ENCODE results near the gene ZNF674.

Gene ZNF674

GRCh38 chrX:46545111-46546005 is at the start of gene ZNF674:
Gene ZNF674 (minus strand): TSS chrX:46545421. CDS start chrX:46542087, 3,334 bp downstream.
- DNase-seq, result peak; percentile 95

- no peak for DNase-seq
Observed at GRCh38 chrX:46589977-46590723, 44.9 kb upstream of the ZNF674 start.

- peak; percentile 18 for DNase-seq
Observed at GRCh38 chrX:46588263-46588662, 43.0 kb upstream of the ZNF674 start.

GRCh38 chrX:46587753-46588171 is 42.5 kb upstream of the ZNF674 start:
- no peak for DNase-seq

- DNase-seq, result no peak
Observed at GRCh38 chrX:46587158-46587557, 41.9 kb upstream of the ZNF674 start.

- no peak for DNase-seq
Observed at GRCh38 chrX:46584736-46585135, 39.5 kb upstream of the ZNF674 start.

GRCh38 chrX:46582966-46583365 is 37.7 kb upstream of the ZNF674 start:
- no peak for DNase-seq

DNA sequence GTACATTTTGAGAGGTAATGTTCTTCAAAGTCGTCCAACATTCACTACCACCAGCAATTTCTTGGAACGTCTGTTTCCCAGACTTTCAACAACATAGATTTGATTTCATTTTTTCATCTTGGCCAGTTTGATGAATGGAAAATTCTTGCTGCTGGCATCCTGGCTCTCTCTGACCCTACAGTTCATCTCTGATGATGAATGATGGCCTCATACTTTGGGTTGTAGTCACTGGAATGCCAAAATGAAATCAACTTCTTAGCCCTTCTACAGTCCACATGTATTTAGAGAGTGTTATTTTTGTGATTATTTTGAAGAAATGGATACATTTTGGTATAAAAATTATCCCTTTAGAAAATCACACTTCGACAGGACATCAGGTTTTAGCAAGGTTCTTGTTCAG is 37.1 kb upstream of the ZNF674 start:
- no peak for DNase-seq

GRCh38 chrX:46580613-46581012 is 35.4 kb upstream of the ZNF674 start:
- DNase-seq, result no peak

- DNase-seq, result no peak
Observed at GRCh38 chrX:46579250-46579649, 34.0 kb upstream of the ZNF674 start.

DNA sequence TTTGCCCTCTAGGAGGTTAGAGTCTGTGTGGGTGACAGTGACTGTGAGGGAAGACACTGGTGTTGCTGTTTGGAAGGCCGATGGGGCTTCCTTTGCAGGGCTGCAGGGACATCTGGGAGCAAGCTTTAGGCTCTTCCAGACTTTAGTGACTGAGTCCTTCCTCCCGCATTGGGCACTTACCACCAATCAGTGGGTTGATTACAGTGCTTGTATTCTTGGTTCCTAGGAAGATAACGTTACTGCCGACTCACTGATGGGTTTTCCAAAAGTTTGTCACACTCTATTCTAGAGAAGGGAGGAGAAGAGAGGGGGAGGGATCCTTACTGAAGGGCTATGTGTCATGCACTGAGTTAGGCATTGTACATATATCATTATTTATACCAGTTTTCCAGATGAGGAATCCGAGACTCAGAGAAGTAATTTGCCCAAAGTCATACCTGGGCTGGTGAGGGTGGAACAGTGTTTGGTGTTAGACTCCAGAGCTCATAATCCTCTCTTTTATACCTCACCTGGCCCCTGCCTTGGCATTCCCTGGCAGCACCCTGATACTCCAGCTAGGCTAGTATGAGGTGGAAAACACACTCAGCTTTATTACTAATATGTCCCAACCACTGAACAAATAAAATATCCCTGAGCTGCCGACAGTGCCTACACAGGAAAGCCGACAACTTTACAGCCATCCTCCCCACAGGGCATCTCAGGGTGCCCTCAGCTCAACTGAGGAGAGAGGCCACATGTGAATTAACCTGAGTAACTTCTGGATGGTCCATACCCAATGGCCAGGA is 32.2 kb upstream of the ZNF674 start:
- DNase-seq, result peak; percentile 4

- DNase-seq, result no peak
Observed at GRCh38 chrX:46576458-46576857, 31.2 kb upstream of the ZNF674 start.

- no peak for DNase-seq
Observed at GRCh38 chrX:46575991-46576392, 30.8 kb upstream of the ZNF674 start.

- no peak for DNase-seq
Observed at GRCh38 chrX:46575586-46575985, 30.4 kb upstream of the ZNF674 start.

DNA sequence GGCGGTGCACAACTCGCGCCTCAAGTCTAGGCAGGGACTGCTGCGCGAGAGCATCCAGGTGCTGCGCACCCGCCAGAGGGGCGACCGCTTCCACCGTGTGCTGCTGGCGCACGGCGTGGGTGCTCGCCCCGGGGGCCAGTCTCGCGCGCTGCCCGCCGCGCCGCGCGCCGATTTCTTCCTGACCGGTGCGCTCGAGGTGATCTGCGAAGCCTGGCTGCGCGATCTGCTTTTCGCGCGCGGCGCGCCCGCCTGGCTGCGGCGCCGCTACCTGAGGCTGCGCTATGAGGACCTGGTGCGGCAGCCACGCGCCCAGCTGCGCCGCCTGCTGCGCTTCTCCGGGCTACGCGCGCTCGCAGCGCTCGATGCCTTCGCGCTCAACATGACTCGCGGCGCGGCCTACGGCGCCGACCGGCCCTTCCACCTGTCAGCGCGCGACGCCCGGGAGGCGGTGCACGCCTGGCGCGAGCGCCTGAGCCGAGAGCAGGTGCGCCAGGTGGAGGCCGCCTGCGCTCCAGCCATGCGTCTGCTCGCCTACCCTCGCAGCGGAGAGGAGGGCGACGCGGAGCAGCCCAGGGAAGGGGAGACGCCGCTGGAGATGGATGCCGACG is 29.7 kb upstream of the ZNF674 start:
- peak; percentile 32 for DNase-seq

- DNase-seq, result peak; percentile 44
Observed at GRCh38 chrX:46573892-46574773, 28.9 kb upstream of the ZNF674 start.

DNA sequence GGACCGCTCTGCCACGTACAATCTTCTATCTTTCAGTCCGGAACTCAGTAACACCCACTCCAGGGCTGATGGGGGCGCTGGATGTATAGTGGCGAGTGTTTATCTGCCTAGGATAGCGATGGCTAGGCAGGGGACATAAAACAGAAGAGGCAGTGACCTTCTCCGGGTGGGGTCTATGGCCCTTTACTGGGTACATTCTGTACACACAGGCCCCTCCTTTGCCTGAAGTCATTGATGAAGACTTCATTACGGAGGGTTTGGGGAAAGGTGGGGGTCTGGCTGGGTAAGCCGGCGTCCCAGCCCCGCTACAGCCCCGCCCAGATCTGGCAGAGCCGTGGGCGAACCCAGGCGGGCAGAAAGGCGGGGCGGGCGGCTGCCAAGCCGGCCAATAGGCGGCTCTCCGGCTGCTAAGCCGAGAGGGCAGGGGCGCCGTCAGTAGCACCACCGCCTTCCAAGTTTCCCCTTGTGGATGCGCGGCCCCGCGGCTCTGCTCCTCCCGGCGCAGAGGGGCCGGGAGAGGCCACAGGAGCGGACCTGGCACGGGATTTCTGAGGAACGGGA is 28.2 kb upstream of the ZNF674 start, which contains the start of gene CHST7:
CHST7 (plus strand) TSS at position 435 of the 561 bp plus-strand sequence. CDS start 167 bp downstream, outside the sequence.
- DNase-seq, result peak; percentile 76

GRCh38 chrX:46572340-46572936 is 27.2 kb upstream of the ZNF674 start:
- DNase-seq, result peak; percentile 34

GRCh38 chrX:46571423-46572339 is 26.5 kb upstream of the ZNF674 start:
- peak; percentile 38 for DNase-seq

DNA sequence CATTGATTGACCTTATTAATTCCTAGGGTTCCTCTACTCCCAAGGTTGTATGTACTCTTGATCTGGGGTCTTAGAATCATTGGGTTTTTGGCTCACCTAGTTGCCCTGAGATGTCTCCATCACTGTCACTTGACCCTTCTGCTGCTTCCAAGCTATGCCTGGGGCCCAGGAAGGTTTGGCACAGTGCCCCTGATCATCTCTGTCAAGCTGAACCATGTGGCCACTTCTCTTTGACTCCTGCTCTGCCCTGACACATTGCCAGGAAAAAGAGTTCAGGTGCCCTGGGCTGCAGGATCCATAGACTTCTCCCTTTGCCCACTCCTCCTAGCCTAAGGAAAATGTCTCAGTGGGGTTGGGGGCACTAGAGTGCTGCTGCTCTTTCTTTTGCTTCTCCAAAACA is 24.4 kb upstream of the ZNF674 start:
- DNase-seq, result no peak

Measured in hematopoietic multipotent progenitor cell treated with erythropoietin and hydrocortisone succinate and interleukin-3 and kit ligand, for 6 days (in vitro differentiated cells).